IMR-90 (cell line): ENCODE measurements around the gene IGHMBP2. TPM values are rescaled to one million over a fixed set of nuclear protein-coding genes. Genes with fewer than 3 reads are reported as not detected.

Experiments
- ATAC-seq: fragments of 200-7000 bp; cut with Tn5 transposase; 2 replicates; pipeline ENCODE4 v1.9.1; 2020; ENCODE audit warnings: low read depth, mild to moderate bottlenecking, moderate library complexity
- BruUV-seq: library from RNA; stranded (reverse); fragments of 400-500 nt; replicated peaks from 2 replicates; lab custom pipeline; 2021; lab: Mats Ljungman, UMichigan
- CTCF ChIA-PET: fragments of 300-600 bp; formaldehyde crosslinking; extraction: SDS; loops from one replicate; lab custom pipeline; 2021; ENCODE audit warnings: antibody characterized with exemption; lab: Yijun Ruan, JAX
- POLR2A ChIA-PET: fragments of 300-600 bp; sonication (Branson Sonifier 250); formaldehyde crosslinking; loops from one replicate; lab custom pipeline; 2022; ENCODE audit warnings: antibody characterized with exemption; ENCODE audit not compliant: unreplicated experiment; lab: Charles Lee
- DNase-seq: peaks from one replicate; pipeline ENCODE4 v3.0.0; 2013
- H2AFZ ChIP-seq: replicated peaks from 2 replicates; pipeline ENCODE3; 2013; ENCODE audit warnings: low read length, mild to moderate bottlenecking; ENCODE audit not compliant: poor library complexity
- H2AK5ac ChIP-seq: 2 replicates; pipeline ENCODE4 v1.6.1; 2013; ENCODE audit warnings: low read depth, low read length, inconsistent platforms
- H2AK9ac ChIP-seq: replicated peaks from 2 replicates; pipeline ENCODE3; 2013; ENCODE audit warnings: mild to moderate bottlenecking, low read depth, low read length, moderate library complexity; ENCODE audit not compliant: poor library complexity
- H2BK120ac ChIP-seq: 2 replicates; pipeline ENCODE4 v1.6.1; 2013; ENCODE audit warnings: low read depth, low read length, inconsistent platforms
- H2BK15ac ChIP-seq: 3 replicates; pipeline ENCODE4 v1.6.1; 2013; ENCODE audit warnings: low read depth, low read length, inconsistent platforms
- H2BK20ac ChIP-seq: 2 replicates; pipeline ENCODE4 v1.6.1; 2013; ENCODE audit warnings: low read depth, mild to moderate bottlenecking, inconsistent platforms, low read length, moderate library complexity
- H2BK5ac ChIP-seq: 2 replicates; pipeline ENCODE4 v1.6.1; 2013; ENCODE audit warnings: mild to moderate bottlenecking, low read depth, low read length, inconsistent platforms; ENCODE audit not compliant: poor library complexity, severe bottlenecking
- H3K14ac ChIP-seq: replicated peaks from 2 replicates; pipeline ENCODE4 v1.6.1; 2013; ENCODE audit warnings: low read depth, low read length, inconsistent platforms
- H3K18ac ChIP-seq: 2 replicates; pipeline ENCODE4 v1.6.1; 2013; ENCODE audit warnings: low read depth, low read length, control low read depth
- H3K23ac ChIP-seq: 2 replicates; pipeline ENCODE4 v1.6.1; 2013; ENCODE audit warnings: low read depth, low read length, inconsistent platforms
- H3K27ac ChIP-seq: 2 replicates; pipeline ENCODE4 v1.5.1; 2013; ENCODE audit warnings: mild to moderate bottlenecking, control low read depth, low read length; ENCODE audit not compliant: insufficient read depth
- H3K27me3 ChIP-seq: 2 replicates; pipeline ENCODE4 v1.6.1; 2013; ENCODE audit warnings: low read length; ENCODE audit not compliant: control insufficient read depth, insufficient read depth
- H3K36me3 ChIP-seq: 2 replicates; pipeline ENCODE4 v1.6.1; 2013; ENCODE audit warnings: low read length, mixed read lengths; ENCODE audit not compliant: control insufficient read depth, insufficient read depth
- H3K4ac ChIP-seq: 2 replicates; pipeline ENCODE4 v1.6.1; 2013; ENCODE audit warnings: low read depth, low read length, inconsistent platforms
- H3K4me1 ChIP-seq: 2 replicates; pipeline ENCODE4 v1.6.1; 2013; ENCODE audit warnings: low read length, mixed read lengths; ENCODE audit not compliant: control insufficient read depth, insufficient read depth
- H3K4me2 ChIP-seq: 2 replicates; pipeline ENCODE4 v1.6.1; 2013; ENCODE audit warnings: low read depth, mild to moderate bottlenecking, control low read depth, low read length, moderate library complexity
- H3K4me3 ChIP-seq: 2 replicates; pipeline ENCODE4 v1.5.1; 2013; ENCODE audit warnings: low read depth, mild to moderate bottlenecking, control low read depth, low read length, moderate library complexity; ENCODE audit not compliant: insufficient read depth
- H3K56ac ChIP-seq: 2 replicates; pipeline ENCODE4 v1.6.1; 2013; ENCODE audit warnings: low read length, inconsistent platforms; ENCODE audit not compliant: insufficient read depth; ENCODE audit errors: extremely low read depth
- H3K79me1 ChIP-seq, 2 experiments: 2 replicates each; pipeline ENCODE4 v1.6.1; 2013; ENCODE audit warnings: low read length in 2 of 2, inconsistent platforms in 1 of 2, low read depth in 1 of 2
- H3K9ac ChIP-seq: 2 replicates; pipeline ENCODE4 v1.6.1; 2013; ENCODE audit warnings: low read depth, low read length, control low read depth
- H3K9me1 ChIP-seq: 2 replicates; pipeline ENCODE4 v1.6.1; 2013; ENCODE audit warnings: low read length, inconsistent platforms; ENCODE audit not compliant: insufficient read depth
- H3K9me3 ChIP-seq: 2 replicates; pipeline ENCODE4 v1.6.1; 2013; ENCODE audit warnings: low read length; ENCODE audit not compliant: control insufficient read depth, insufficient read depth
- H4K20me1 ChIP-seq: 2 replicates; pipeline ENCODE4 v1.6.1; 2013; ENCODE audit warnings: low read length, inconsistent platforms; ENCODE audit not compliant: insufficient read depth
- H4K5ac ChIP-seq: 2 replicates; pipeline ENCODE4 v1.6.1; 2013; ENCODE audit warnings: mild to moderate bottlenecking, low read depth, low read length, control low read depth
- H4K8ac ChIP-seq, 2 experiments: 2 replicates each; pipeline ENCODE4 v1.6.1; 2013; ENCODE audit warnings: low read depth in 2 of 2, low read length in 2 of 2, control low read depth in 1 of 2, inconsistent platforms in 1 of 2
- H4K91ac ChIP-seq: 2 replicates; pipeline ENCODE4 v1.6.1; 2013; ENCODE audit warnings: low read depth, low read length, inconsistent platforms; ENCODE audit not compliant: insufficient read depth
- CHD1 ChIP-seq: IDR thresholded peaks from 2 replicates; pipeline ENCODE4 v1.6.1; 2012; ENCODE audit warnings: low read depth, low read length, improper control_type of control experiment
- FOS ChIP-seq: fragments of 150-350 bp; IDR thresholded peaks from 2 replicates; pipeline ENCODE4 v1.6.1; 2016; ENCODE audit warnings: low read depth, low read length
- MAFK ChIP-seq: IDR thresholded peaks from 2 replicates; pipeline ENCODE4 v1.6.1; 2012; ENCODE audit warnings: low read depth, low read length, improper control_type of control experiment
- MAZ ChIP-seq: IDR thresholded peaks from 2 replicates; pipeline ENCODE4 v1.6.1; 2012; ENCODE audit warnings: low read depth, mild to moderate bottlenecking, low read length, improper control_type of control experiment, moderate library complexity, borderline replicate concordance
- NFE2L2 ChIP-seq: fragments of 150-350 bp; IDR thresholded peaks from 2 replicates; pipeline ENCODE4 v1.6.1; 2016; ENCODE audit warnings: low read depth, mild to moderate bottlenecking, low read length
- POLR2A ChIP-seq: IDR thresholded peaks from 2 replicates; pipeline ENCODE4 v1.6.1; 2012; ENCODE audit warnings: mild to moderate bottlenecking, low read depth, low read length
- RAD21 ChIP-seq: IDR thresholded peaks from 2 replicates; pipeline ENCODE4 v1.6.1; 2012; ENCODE audit warnings: low read length, improper control_type of control experiment
- RCOR1 ChIP-seq: IDR thresholded peaks from 2 replicates; pipeline ENCODE4 v1.6.1; 2012; ENCODE audit warnings: mild to moderate bottlenecking, low read length, improper control_type of control experiment; ENCODE audit not compliant: insufficient replicate concordance
- USF2 ChIP-seq: fragments of 150-350 bp; IDR thresholded peaks from 2 replicates; pipeline ENCODE4 v1.6.1; 2017; ENCODE audit warnings: mild to moderate bottlenecking, antibody characterized with exemption, low read length, low read depth
- WGBS, 2 experiments: methylation state at CpG; one replicate each; pipeline versions ENCODE4 v1.1.5 to v1.1.7; 2013; ENCODE audit warnings: missing lambda C conversion rate in 2 of 2; ENCODE audit not compliant: insufficient read length in 1 of 2; ENCODE audit errors: extremely low coverage in 2 of 2; 5-methylcytosine and 5-hydroxymethylcytosine counted together
- dilution Hi-C: fragments of 300-500 bp; cut with HindIII; formaldehyde crosslinking; loops from one replicate; pipeline ENCODE4 v1.14.3; 2018; ENCODE audit warnings: low sequenced_read_pairs; ENCODE audit not compliant: unreplicated experiment
- in situ Hi-C: fragments of 300-500 bp; cut with MboI; formaldehyde crosslinking; loops from 3 replicates; pipeline ENCODE4 v1.14.3; 2019; ENCODE audit warnings: low sequenced_read_pairs, inconsistent platforms, mixed read lengths
- intact Hi-C: fragments of 100-400 bp; cut with micrococcal nuclease; formaldehyde crosslinking; loops from 2 replicates; pipeline ENCODE4 v1.10.0; 2022
- polyA plus RNA-seq, 3 experiments: library from polyadenylated mRNA; depleted of rRNA; stranded (reverse); fragments of >200 nt; gene quantifications; 2 replicates each; pipeline ENCODE4 v1.2.3, GENCODE V29; 2012; ENCODE audit warnings: low replicate concordance in 1 of 3
- total RNA-seq: library from RNA; depleted of rRNA; stranded (reverse); fragments of >200 nt; gene quantifications from 2 replicates; pipeline ENCODE4 v1.2.3, GENCODE V29; 2012
- TF ChIP-seq, protein P1 (sequence below): fragments of 150-350 bp; IDR thresholded peaks from 2 replicates; pipeline ENCODE4 v1.6.1; 2016; ENCODE audit warnings: low read depth, mild to moderate bottlenecking, low read length, moderate library complexity, borderline replicate concordance
- TF ChIP-seq, protein P2 (sequence below): conservative IDR thresholded peaks from 2 replicates; pipeline ENCODE4 v1.5.1; 2012; ENCODE audit warnings: mild to moderate bottlenecking, low read depth, low read length, improper control_type of control experiment

Gene IGHMBP2
- total and polyA plus RNA-seq, 2 of the 4 experiments (the other 2 are of a cell fraction) = 4.5 to 11.1 TPM

GRCh38 chr11:68948935-68949334 is 45.2 kb downstream of the IGHMBP2 start:
- no peaks in the 10 kb centered on the region; the same call in 1 of the 2 replicates for H3K27me3 ChIP-seq
- DNase-seq = no peak

More at GRCh38 chr11:68948935-68949334, 45.2 kb downstream of the IGHMBP2 start:
- Histone ChIP-seq H3K36me3 (no peaks in the 10 kb centered on the region), H3K4me1 (peaks cover 10% of the 10 kb centered on the region), H4K91ac (no peak overlapping the region), H4K20me1 (no peaks in the 10 kb centered on the region), H3K4ac (no peak overlapping the region), H3K9me1 (no peaks in the 10 kb centered on the region; the same call in 1 of the 2 replicates), H3K4me3 (no peak overlapping the region), H3K56ac (no peak overlapping the region), H3K9me3 (no peaks in the 10 kb centered on the region), H2BK20ac (no peak overlapping the region), H2AFZ (no peak overlapping the region), H4K8ac (no peak overlapping the region), H2BK5ac (no peak overlapping the region), H3K4me2 (no peak overlapping the region), H3K23ac (no peak overlapping the region), H3K14ac (no peak overlapping the region), H2AK9ac (no peak overlapping the region), H3K27ac (no peak overlapping the region), H2BK120ac (no peak overlapping the region), H3K79me1 (no peaks in the 10 kb centered on the region), H2BK15ac (no peak overlapping the region), H2AK5ac (no peak overlapping the region), H3K18ac (no peak overlapping the region), H3K9ac (no peak overlapping the region), H4K5ac (no peak overlapping the region)
- ATAC-seq = no peak
- in situ Hi-C loops (loop anchor here (25.0 kb wide), 1 partner anchor 713 kb away; no protein-coding TSS in a partner anchor), dilution Hi-C loops (no loop called here), intact Hi-C loops (no loop called here)
- POLR2A ChIA-PET = no interaction called here
- TF ChIP-seq NFE2L2 = no peak
- TF ChIP-seq, protein P1, sequence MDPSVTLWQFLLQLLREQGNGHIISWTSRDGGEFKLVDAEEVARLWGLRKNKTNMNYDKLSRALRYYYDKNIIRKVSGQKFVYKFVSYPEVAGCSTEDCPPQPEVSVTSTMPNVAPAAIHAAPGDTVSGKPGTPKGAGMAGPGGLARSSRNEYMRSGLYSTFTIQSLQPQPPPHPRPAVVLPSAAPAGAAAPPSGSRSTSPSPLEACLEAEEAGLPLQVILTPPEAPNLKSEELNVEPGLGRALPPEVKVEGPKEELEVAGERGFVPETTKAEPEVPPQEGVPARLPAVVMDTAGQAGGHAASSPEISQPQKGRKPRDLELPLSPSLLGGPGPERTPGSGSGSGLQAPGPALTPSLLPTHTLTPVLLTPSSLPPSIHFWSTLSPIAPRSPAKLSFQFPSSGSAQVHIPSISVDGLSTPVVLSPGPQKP = no peak
- TF ChIP-seq RCOR1 = no peak
- no peak for TF ChIP-seq CHD1
- TF ChIP-seq MAZ = no peak
- TF ChIP-seq POLR2A = no peak
- TF ChIP-seq, protein P2, sequence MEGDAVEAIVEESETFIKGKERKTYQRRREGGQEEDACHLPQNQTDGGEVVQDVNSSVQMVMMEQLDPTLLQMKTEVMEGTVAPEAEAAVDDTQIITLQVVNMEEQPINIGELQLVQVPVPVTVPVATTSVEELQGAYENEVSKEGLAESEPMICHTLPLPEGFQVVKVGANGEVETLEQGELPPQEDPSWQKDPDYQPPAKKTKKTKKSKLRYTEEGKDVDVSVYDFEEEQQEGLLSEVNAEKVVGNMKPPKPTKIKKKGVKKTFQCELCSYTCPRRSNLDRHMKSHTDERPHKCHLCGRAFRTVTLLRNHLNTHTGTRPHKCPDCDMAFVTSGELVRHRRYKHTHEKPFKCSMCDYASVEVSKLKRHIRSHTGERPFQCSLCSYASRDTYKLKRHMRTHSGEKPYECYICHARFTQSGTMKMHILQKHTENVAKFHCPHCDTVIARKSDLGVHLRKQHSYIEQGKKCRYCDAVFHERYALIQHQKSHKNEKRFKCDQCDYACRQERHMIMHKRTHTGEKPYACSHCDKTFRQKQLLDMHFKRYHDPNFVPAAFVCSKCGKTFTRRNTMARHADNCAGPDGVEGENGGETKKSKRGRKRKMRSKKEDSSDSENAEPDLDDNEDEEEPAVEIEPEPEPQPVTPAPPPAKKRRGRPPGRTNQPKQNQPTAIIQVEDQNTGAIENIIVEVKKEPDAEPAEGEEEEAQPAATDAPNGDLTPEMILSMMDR = no peak
- TF ChIP-seq MAFK = no peak
- no peak for TF ChIP-seq RAD21
- no peak for TF ChIP-seq USF2
- no peak for TF ChIP-seq FOS
- WGBS, 2 experiments = no CpG with 5 or more reads among the region's 17 CpGs
- no TSS peak for BruUV-seq
- CTCF ChIA-PET = no interaction called here
